Activated gamma-delta T cell treated with Interleukin-2 at 50 U/mL for 16 hours (primary cell): ENCODE measurements around the gene WDR37.
"Not testable (repeated sequence)": the region's sequence is repeated elsewhere in the genome, so short reads cannot be mapped to it uniquely, and the experiment has no call there.

Source experiments
- DNase-seq: peaks from one replicate; pipeline ENCODE4 v3.0.0-alpha.2; 2020

Gene WDR37

GRCh38 chr10:1109795-1110673 lies 53.8 kb downstream of the WDR37 start:
- DNase-seq, result peak; percentile 75

- no peak for DNase-seq
Observed at GRCh38 chr10:1110674-1111119, 54.5 kb downstream of the WDR37 start.

GRCh38 chr10:1114315-1114714 lies 58.1 kb downstream of the WDR37 start:
- no peak for DNase-seq

- DNase-seq, result no peak
Observed at GRCh38 chr10:1114719-1115606, 58.8 kb downstream of the WDR37 start.

- DNase-seq, result no peak
Observed at GRCh38 chr10:1115607-1115955, 59.4 kb downstream of the WDR37 start.

GRCh38 chr10:1116051-1116450 lies 59.9 kb downstream of the WDR37 start:
- no peak for DNase-seq

- no peak for DNase-seq
Observed at GRCh38 chr10:1116696-1117280, 60.6 kb downstream of the WDR37 start.

- DNase-seq, result no peak
Observed at GRCh38 chr10:1117651-1118050, 61.5 kb downstream of the WDR37 start.

- DNase-seq, result not testable (repeated sequence)
Observed at GRCh38 chr10:1118318-1118717, 62.1 kb downstream of the WDR37 start.

GRCh38 chr10:1119027-1119426 lies 62.8 kb downstream of the WDR37 start:
- DNase-seq, result no peak

- DNase-seq, result no peak
Observed at GRCh38 chr10:1119501-1119900, 63.3 kb downstream of the WDR37 start.

- DNase-seq, result no peak
Observed at GRCh38 chr10:1120306-1120705, 64.1 kb downstream of the WDR37 start.

GRCh38 chr10:1120801-1121211 lies 64.6 kb downstream of the WDR37 start:
- no peak for DNase-seq

- no peak for DNase-seq
Observed at GRCh38 chr10:1121271-1121970, 65.2 kb downstream of the WDR37 start.

- DNase-seq, result no peak
Observed at GRCh38 chr10:1122349-1122748, 66.2 kb downstream of the WDR37 start.

GRCh38 chr10:1123198-1123597 lies 67.0 kb downstream of the WDR37 start:
- no peak for DNase-seq

GRCh38 chr10:1123972-1124371 lies 67.8 kb downstream of the WDR37 start:
- DNase-seq, result no peak

- DNase-seq, result no peak
Observed at GRCh38 chr10:1124796-1125195, 68.6 kb downstream of the WDR37 start.

- DNase-seq, result no peak
Observed at GRCh38 chr10:1126461-1126860, 70.3 kb downstream of the WDR37 start.

GRCh38 chr10:1127629-1128028 lies 71.4 kb downstream of the WDR37 start:
- DNase-seq, result no peak

- no peak for DNase-seq
Observed at GRCh38 chr10:1128115-1128514, 71.9 kb downstream of the WDR37 start.

- DNase-seq, result no peak
Observed at GRCh38 chr10:1128649-1129048, 72.5 kb downstream of the WDR37 start.

- DNase-seq, result no peak
Observed at GRCh38 chr10:1130226-1130625, 74.0 kb downstream of the WDR37 start.
